Tibial nerve (tissue), 4 donors: Measurements from ENCODE around the gene CHN2. TPM values are rescaled to one million over a fixed set of nuclear protein-coding genes. Genes with fewer than 3 reads are reported as not detected.
A peak's percentile ranks its signal among the peaks of the same experiment; 100 is the strongest.

Experiments used
- DNase-seq, 2 donors: peaks; one replicate each; pipeline ENCODE4 v3.0.0-alpha.2; 2019; ENCODE audit warnings: low spot score in 2 of 2
- H3K27ac ChIP-seq, 4 donors: fragments of 200-600 bp; sonication (generic) in 3 of 4; one replicate each; pipeline ENCODE4 v1.5.1; 2017 to 2019; ENCODE audit warnings: mild to moderate bottlenecking in 1 of 4
- H3K27me3 ChIP-seq, 2 donors: fragments of 200-600 bp; sonication (generic) in 1 of 2; one replicate each; pipeline versions ENCODE4 v1.5.1 to v1.6.0; 2017 to 2019
- H3K36me3 ChIP-seq, 3 donors: fragments of 200-600 bp; sonication (generic); one replicate each; pipeline ENCODE4 v1.5.1; 2018 to 2019
- H3K4me1 ChIP-seq, 4 donors: fragments of 200-600 bp; sonication (generic) in 3 of 4; one replicate each; pipeline ENCODE4 v1.5.1; 2017 to 2019
- H3K4me3 ChIP-seq, 4 donors: fragments of 200-600 bp; sonication (generic) in 3 of 4; one replicate each; pipeline ENCODE4 v1.5.1; 2017 to 2019; ENCODE audit warnings: mild to moderate bottlenecking in 1 of 4, moderate library complexity in 1 of 4
- H3K9me3 ChIP-seq, 4 donors: fragments of 200-600 bp; sonication (generic) in 3 of 4; one replicate each; pipeline ENCODE4 v1.5.1; 2017 to 2019
- EP300 ChIP-seq, 2 donors: sonication (generic); formaldehyde crosslinking; IDR thresholded peaks; one replicate each; pipeline ENCODE4 v1.6.1; 2017; ENCODE audit warnings: antibody characterized with exemption in 2 of 2, mild to moderate bottlenecking in 1 of 2
- POLR2A ChIP-seq, 2 donors: fragments of 450-650 bp; IDR thresholded peaks; one replicate each; pipeline ENCODE4 v1.6.1; 2017; ENCODE audit warnings: antibody characterized with exemption in 2 of 2, mild to moderate bottlenecking in 2 of 2, moderate library complexity in 2 of 2
- WGBS, 2 donors: methylation state at CpG; one replicate each; pipeline ENCODE4 v1.1.5; 2018; 5-methylcytosine and 5-hydroxymethylcytosine counted together
- total RNA-seq, 4 donors: library from RNA; depleted of rRNA; stranded (reverse); fragments of >200 nt; gene quantifications; one replicate each; pipeline ENCODE4 v1.1.0, GENCODE V29; 2016
- TF ChIP-seq, protein P1 (sequence below), 5 experiments: fragments of 200-600 bp in 3 of 5; fragments of 450-650 bp in 2 of 5; sonication (generic) in 3 of 5; IDR thresholded peaks; one replicate each; pipeline ENCODE4 v1.5.1; 2016 to 2019; ENCODE audit warnings: antibody characterized with exemption in 5 of 5, mild to moderate bottlenecking in 3 of 5, moderate library complexity in 2 of 5

Gene CHN2
- total RNA-seq, 4 donors from 2014 or later = 3.9 to 12.6 (median 7.0) TPM

DNA sequence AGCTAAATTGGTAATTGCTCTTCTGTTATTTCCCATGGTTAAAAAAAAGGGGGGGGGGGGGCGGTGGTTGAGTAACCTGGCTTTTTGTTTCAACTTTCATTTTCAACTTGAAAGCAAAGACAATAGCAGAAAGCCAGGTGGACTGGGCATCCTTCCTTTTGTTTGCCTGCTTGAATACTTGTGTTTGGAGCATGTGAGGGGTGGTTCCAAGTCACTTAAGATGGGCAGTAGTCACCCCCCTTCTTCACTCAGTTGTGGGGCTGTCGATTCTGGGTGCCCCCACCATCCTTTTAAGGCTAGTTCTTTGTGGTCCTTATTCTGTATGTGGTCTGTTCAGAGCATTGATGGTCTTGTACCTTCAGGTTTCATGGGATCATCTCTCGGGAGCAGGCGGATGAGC is 203.4 kb downstream of the CHN2 start:
- no peak overlapping the region for H3K27ac ChIP-seq
- H3K9me3 ChIP-seq = no peaks in the 10 kb centered on the region
- TF ChIP-seq EP300 (IDR thresholded peaks at IDR 0.05) = no peak
- WGBS, 2 donors = 76 to 90% methylated on average over 4 of the region's 4 CpGs
- DNase-seq = no peak
- no peak overlapping the region for H3K4me3 ChIP-seq
- no peaks in the 10 kb centered on the region for H3K27me3 ChIP-seq
- H3K4me1 ChIP-seq = no peaks in the 10 kb centered on the region
- H3K36me3 ChIP-seq = no peaks in the 10 kb centered on the region

DNA sequence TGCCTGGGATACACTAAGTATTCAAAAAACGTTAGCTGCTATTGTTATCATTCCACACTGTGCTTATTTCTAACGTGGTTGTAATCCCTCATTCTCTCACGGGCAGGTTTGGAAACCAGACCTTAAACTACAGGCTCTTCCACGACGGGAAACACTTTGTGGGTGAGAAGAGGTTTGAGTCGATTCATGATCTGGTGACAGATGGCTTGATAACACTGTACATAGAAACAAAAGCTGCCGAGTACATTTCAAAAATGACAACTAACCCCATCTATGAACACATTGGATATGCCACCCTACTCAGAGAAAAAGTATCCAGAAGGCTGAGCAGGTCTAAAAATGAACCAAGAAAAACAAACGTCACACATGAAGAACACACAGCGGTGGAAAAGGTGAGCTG is 205.9 kb downstream of the CHN2 start:
- no peak for DNase-seq
- no peak for TF ChIP-seq POLR2A (IDR thresholded peaks at IDR 0.05)
- TF ChIP-seq EP300 (IDR thresholded peaks at IDR 0.05) = no peak
- no peak overlapping the region for H3K27ac ChIP-seq
- H3K4me3 ChIP-seq = no peak overlapping the region
- no peaks in the 10 kb centered on the region for H3K27me3 ChIP-seq
- 79 to 90% methylated on average over 9 of the region's 9 CpGs for WGBS, 2 donors
- H3K36me3 ChIP-seq = no peaks in the 10 kb centered on the region
- H3K4me1 ChIP-seq = no peaks in the 10 kb centered on the region
- H3K9me3 ChIP-seq = no peaks in the 10 kb centered on the region

DNA sequence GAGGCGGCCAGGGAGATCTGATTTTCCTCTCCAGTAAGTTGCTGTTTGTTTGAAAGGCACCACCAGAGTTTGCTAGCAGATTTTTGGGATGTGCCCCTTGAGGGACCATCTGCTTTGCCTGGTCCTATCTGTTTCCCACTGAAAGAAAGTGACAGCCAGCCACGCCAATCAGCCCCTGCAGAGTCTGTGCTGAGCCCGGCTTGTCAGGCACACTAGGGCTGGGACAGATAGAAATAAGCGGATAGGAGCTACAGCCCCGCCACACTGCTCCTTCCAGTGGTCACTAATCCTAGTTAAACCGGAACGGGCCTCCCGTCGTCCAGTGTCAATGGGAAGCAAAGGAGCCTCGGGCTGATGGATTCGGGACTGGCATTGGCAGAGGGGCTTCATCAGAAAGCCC is 207.2 kb downstream of the CHN2 start:
- DNase-seq = no peak
- Histone ChIP-seq H3K27me3 (no peaks in the 10 kb centered on the region), H3K36me3 (no peaks in the 10 kb centered on the region), H3K4me3 (no peak overlapping the region), H3K9me3 (no peaks in the 10 kb centered on the region), H3K27ac (no peak overlapping the region), H3K4me1 (no peaks in the 10 kb centered on the region)
- 69% methylated on average over 11 of the region's 11 CpGs for WGBS, 2 donors
- TF ChIP-seq, protein P1, sequence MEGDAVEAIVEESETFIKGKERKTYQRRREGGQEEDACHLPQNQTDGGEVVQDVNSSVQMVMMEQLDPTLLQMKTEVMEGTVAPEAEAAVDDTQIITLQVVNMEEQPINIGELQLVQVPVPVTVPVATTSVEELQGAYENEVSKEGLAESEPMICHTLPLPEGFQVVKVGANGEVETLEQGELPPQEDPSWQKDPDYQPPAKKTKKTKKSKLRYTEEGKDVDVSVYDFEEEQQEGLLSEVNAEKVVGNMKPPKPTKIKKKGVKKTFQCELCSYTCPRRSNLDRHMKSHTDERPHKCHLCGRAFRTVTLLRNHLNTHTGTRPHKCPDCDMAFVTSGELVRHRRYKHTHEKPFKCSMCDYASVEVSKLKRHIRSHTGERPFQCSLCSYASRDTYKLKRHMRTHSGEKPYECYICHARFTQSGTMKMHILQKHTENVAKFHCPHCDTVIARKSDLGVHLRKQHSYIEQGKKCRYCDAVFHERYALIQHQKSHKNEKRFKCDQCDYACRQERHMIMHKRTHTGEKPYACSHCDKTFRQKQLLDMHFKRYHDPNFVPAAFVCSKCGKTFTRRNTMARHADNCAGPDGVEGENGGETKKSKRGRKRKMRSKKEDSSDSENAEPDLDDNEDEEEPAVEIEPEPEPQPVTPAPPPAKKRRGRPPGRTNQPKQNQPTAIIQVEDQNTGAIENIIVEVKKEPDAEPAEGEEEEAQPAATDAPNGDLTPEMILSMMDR (IDR thresholded peaks at IDR 0.05) = no peak
- no peak for TF ChIP-seq POLR2A (IDR thresholded peaks at IDR 0.05)
- TF ChIP-seq EP300 (IDR thresholded peaks at IDR 0.05) = no peak

DNA sequence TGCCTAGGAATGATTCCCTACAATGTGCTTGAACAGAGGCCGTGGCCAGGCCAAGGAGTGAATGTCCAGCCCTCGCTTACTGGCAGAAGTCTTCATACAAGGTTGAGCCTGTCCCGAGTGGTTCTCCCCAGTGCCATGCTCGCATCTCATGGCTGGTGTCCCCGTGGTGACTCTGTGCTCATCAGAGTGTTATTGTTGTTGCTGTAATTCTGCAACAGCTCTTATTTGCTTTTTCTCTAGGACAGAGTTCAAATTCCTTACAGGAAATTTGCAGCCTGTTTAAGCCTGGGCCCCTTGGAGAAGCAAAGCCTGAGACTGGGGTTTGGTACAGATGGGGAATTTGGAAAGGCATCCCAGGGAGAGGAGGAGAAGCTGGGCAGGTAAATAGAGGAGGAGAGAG is 211.3 kb downstream of the CHN2 start:
- TF ChIP-seq EP300 (IDR thresholded peaks at IDR 0.05) = no peak
- no peak for TF ChIP-seq POLR2A (IDR thresholded peaks at IDR 0.05)
- TF ChIP-seq, protein P1 (IDR thresholded peaks at IDR 0.05) = no peak
- Histone ChIP-seq H3K27ac (no peak overlapping the region), H3K4me3 (no peak overlapping the region), H3K9me3 (no peaks in the 10 kb centered on the region), H3K27me3 (no peaks in the 10 kb centered on the region), H3K36me3 (no peaks in the 10 kb centered on the region), H3K4me1 (no peaks in the 10 kb centered on the region)
- DNase-seq = no peak
- 65 to 74% methylated on average over 5 of the region's 5 CpGs for WGBS, 2 donors

DNA sequence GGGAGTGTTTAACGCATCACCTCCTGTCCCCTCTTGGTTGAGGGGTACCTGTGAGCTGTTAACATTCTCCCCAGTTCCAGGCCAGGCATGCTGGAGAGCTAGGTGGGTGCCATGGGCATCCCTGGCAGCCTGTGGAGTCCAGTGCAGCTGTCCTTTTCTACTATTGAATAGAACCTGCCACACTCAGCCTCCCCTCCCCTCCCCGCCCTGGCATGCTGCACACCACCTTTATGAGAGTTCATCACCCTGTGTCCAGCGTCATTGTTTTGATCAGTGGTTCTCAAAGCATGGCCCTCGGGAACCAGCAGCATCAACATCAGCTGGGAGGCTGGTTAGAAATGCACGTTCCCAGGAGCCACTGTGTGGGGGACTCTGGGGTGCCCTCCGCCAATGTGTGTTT is 211.8 kb downstream of the CHN2 start:
- Histone ChIP-seq H3K27ac (no peak overlapping the region), H3K36me3 (no peaks in the 10 kb centered on the region), H3K4me1 (no peaks in the 10 kb centered on the region), H3K9me3 (no peaks in the 10 kb centered on the region), H3K4me3 (no peak overlapping the region), H3K27me3 (no peaks in the 10 kb centered on the region)
- no peak for DNase-seq
- no peak for TF ChIP-seq EP300 (IDR thresholded peaks at IDR 0.05)
- TF ChIP-seq, protein P1 (IDR thresholded peaks at IDR 0.05) = no peak
- no peak for TF ChIP-seq POLR2A (IDR thresholded peaks at IDR 0.05)
- WGBS, 2 donors = 86 to 89% methylated on average over 6 of the region's 6 CpGs

DNA sequence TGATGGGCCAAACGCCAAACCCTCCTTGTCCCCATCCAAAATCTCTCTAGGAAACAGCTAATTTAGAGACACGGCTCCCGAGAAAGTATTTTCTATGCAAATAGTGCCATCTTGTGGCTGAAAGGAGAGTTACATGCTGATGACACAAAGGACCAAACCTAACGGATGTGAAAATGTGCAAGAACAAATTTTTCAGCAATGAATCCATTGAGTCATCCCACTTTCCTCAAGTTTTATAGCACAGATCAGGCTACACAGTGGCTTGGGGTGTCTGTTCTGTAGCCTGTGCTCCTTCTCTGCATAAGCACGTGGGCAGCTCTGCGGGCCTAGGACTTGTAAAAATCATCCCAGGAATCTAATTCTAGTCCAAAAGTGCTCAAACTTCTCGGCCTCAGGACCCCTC is 214.3 kb downstream of the CHN2 start:
- DNase-seq = peak in 1 of 2 donors; percentile 93
- Histone ChIP-seq H3K9me3 (no peaks in the 10 kb centered on the region), H3K27ac (no peak overlapping the region), H3K4me3 (no peak overlapping the region), H3K27me3 (no peaks in the 10 kb centered on the region), H3K36me3 (no peaks in the 10 kb centered on the region), H3K4me1 (no peaks in the 10 kb centered on the region)
- 22 to 27% methylated on average over 7 of the region's 7 CpGs for WGBS, 2 donors
- TF ChIP-seq, protein P1 (IDR thresholded peaks at IDR 0.05) = peak; percentile 76 to 89 (median 84)
- TF ChIP-seq POLR2A (IDR thresholded peaks at IDR 0.05) = no peak
- TF ChIP-seq EP300 (IDR thresholded peaks at IDR 0.05) = no peak
